GM12892 (cell line): ENCODE results near the gene GBP6.
"Not testable (repeated sequence)": the region's sequence is repeated elsewhere in the genome, so short reads cannot be mapped to it uniquely, and the experiment has no call there.

ENCODE experiments used
- DNase-seq: peaks from one replicate; pipeline ENCODE4 v3.0.0; 2011; ENCODE audit not compliant: insufficient read length
- FAIRE-seq: peaks from 2 replicates; lab custom pipeline; 2011; peaks lifted over from hg19 to GRCh38; lab: Jason Lieb, UNC
- POLR2A ChIP-seq: IDR thresholded peaks from 2 replicates; pipeline ENCODE4 v1.6.1; 2011; ENCODE audit warnings: low read depth, low read length, control low read depth
- POLR2AphosphoS5 ChIP-seq: IDR thresholded peaks from 2 replicates; pipeline ENCODE4 v1.6.1; 2011; ENCODE audit warnings: low read depth, low read length, control low read depth
- TAF1 ChIP-seq: IDR thresholded peaks from 2 replicates; pipeline ENCODE4 v1.6.1; 2011; ENCODE audit warnings: low read depth, mild to moderate bottlenecking, control low read depth, low read length, borderline replicate concordance

Gene GBP6

DNA sequence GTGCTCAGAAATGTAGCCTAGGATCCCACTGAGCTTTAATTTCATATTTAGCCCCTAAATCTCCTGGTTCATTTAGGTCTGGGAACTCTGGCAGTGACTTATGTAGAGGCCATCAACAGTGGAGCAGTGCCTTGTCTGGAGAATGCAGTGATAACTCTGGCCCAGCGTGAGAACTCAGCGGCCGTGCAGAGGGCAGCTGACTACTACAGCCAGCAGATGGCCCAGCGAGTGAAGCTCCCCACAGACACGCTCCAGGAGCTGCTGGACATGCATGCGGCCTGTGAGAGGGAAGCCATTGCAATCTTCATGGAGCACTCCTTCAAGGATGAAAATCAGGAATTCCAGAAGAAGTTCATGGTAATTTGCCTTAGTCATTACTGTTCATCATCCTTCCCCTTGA lies 17.8 kb downstream of the GBP6 start:
- no peak for DNase-seq
- no peak for FAIRE-seq
- no peak for TF ChIP-seq TAF1
- TF ChIP-seq POLR2AphosphoS5, result no peak
- TF ChIP-seq POLR2A, result no peak

DNA sequence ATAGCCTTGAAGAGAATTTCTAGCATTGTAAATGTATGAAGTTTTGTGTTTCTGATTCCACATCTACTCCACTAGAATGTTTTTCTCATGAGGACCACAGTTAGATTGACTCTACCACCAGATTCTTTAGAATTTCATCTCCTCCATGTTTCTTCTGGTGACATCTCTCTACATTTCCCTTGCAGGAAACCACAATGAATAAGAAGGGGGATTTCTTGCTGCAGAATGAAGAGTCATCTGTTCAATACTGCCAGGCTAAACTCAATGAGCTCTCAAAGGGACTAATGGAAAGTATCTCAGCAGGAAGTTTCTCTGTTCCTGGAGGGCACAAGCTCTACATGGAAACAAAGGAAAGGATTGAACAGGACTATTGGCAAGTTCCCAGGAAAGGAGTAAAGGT lies 18.6 kb downstream of the GBP6 start:
- DNase-seq (no peak), FAIRE-seq (no peak)
- no peak for TF ChIP-seq POLR2AphosphoS5
- no peak for TF ChIP-seq TAF1
- TF ChIP-seq POLR2A, result no peak

DNA sequence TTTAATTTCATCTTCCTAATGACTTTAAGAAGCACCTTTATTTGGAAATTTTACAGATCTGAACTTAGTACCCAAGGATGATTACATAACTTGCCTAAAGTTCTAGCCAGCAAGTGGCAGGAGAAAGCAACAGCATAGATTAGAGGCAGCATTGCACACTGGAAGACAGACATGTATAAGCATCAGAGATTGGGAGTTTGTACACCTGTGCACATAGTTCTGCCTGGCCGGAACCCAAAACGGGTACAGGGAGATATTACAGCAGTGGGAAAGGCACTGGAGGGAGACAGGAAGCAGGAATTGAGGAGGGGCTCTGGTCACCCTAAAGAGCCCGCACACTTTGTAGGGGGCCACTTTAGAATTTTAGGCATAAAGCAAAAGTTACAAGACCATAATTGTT lies 19.3 kb downstream of the GBP6 start:
- no peak for FAIRE-seq
- no peak for DNase-seq
- TF ChIP-seq TAF1 (no peak), POLR2AphosphoS5 (no peak), POLR2A (no peak)

DNA sequence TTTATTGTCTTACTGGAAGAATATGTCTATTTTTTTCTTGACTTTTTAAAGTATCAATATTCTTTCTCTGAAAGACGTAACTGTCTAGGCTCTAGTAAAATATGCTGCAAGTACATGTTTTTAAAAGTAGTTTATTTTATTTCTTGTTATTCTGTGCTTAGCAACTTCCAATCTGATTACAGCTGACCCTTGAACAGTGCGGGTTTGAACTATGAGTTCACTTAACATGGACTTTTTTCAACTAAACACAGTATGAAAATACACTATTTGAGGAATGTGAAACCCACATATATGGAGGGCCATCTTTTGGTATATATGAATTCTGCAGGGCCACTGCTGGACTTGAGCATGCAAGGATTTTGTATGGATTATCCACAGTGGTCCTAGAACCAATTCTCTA lies 26.8 kb downstream of the GBP6 start:
- no peak for TF ChIP-seq POLR2AphosphoS5
- TF ChIP-seq POLR2A, result no peak
- no peak for TF ChIP-seq TAF1
- FAIRE-seq (no peak), DNase-seq (no peak)

DNA sequence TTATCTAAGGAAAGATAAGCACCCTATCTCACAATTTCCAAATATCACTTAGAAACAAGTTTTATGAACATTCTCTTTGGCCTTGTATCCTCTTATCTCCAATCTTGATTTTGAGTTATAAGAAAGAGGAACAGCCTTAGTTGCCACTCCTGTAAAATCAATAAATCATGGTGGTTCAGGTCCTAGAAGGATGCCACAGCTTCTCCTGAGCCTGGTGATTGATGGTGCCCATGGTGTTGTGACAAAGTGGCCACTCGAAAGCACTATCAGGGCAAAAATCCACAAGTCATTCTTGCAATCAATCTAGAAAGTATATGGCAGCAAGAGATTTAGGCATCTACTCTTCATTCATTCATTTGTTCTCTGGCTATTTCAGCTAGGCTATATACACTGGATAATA lies 27.8 kb downstream of the GBP6 start:
- DNase-seq (no peak), FAIRE-seq (no peak)
- TF ChIP-seq TAF1, result no peak
- no peak for TF ChIP-seq POLR2A
- TF ChIP-seq POLR2AphosphoS5, result no peak

DNA sequence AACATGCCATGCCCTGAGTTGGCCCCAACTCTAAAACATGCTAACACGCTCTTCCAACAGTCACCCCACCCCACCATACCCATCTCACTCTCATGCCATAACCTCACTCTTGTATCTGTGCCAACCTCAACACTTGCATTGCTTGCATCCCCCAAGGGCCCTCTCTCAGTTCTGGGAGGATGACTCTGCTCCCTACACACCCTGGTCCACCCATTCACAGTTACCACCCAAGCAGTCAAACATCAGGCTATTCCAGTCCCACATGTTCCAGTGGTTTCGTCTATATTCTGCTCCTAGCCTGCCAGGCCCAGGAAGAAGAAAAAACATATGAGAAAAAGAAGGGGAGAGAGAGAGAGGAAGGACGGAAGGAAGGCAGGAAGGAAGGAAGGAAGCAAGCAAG lies 31.0 kb downstream of the GBP6 start:
- DNase-seq (no peak), FAIRE-seq (no peak)

DNA sequence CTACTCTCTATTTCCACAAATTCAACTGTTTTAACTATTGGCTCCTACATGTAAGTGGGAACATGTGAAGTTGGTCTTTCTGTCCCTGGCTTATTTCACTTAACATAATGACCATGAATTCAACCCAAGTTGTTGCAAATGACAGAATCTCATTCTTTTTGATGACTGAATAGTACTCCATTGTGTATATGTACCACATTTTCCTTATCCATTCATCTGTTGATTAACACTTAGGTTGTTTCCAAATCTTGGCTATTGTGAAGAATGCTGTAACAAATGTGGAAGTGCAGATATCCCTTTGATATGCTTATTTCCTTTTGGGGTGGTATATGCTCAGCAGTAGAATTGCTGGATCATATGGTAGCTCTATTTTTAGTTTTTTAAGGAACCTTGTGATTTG lies 33.0 kb downstream of the GBP6 start:
- DNase-seq (no peak), FAIRE-seq (no peak)
- no peak for TF ChIP-seq TAF1

More for the DNA sequence above, 31.0 kb downstream of the GBP6 start:
- TF ChIP-seq TAF1 (no peak), POLR2A (no peak), POLR2AphosphoS5 (no peak)

DNA sequence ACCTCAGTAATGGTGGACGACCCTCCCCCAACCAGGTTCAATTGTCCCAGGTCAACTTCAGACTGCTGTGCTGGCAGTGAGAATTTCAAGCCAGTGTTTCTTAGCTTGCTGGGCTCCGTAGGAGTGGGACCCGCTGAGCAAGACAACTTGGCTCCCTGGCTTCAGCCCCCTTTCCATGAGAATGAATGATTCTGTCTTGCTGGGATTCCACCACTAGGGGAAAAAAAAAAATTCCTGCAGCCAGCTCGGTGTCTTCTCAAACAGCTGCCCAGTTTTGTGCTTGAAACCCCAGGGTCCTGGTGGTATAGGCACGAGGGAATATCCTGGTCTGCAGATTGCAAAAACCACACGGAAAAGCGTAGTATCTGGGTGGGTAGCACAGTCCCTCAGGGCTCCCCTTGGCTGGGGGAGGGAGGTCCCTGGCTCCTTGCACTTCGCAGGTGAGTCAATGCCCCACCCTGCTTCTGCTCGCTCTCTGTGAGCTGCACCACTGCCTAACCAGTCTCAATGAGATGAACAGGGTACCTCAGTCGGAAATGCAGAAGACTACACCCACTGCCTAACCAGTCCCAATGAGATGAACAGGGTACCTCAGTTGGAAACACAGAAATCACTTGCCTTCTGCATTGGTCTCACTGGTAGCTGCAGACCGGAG lies 41.5 kb downstream of the GBP6 start:
- FAIRE-seq (no peak), DNase-seq (no peak)
- no peak for TF ChIP-seq POLR2A
- TF ChIP-seq POLR2AphosphoS5, result no peak
- TF ChIP-seq TAF1, result no peak

DNA sequence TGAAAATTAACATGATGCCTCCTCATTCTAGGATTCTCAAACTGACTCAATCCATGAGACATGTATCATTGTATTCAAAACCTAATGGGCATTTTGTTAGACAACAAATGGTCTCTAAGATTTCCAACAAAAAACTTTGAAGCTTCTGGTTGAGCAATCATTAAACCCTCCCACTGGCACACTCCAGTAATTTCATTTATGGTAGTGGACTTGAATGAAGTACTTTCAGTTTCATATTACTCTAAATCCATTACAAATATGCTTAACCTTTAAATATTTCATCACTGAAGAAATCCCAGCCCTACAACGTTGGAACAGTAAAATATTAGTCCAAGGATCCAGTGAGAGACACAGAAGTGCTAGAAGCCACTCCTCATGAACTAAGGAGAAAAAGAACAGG lies 43.5 kb downstream of the GBP6 start:
- DNase-seq (no peak), FAIRE-seq (no peak)
- TF ChIP-seq TAF1 (no peak), POLR2AphosphoS5 (no peak), POLR2A (no peak)

DNA sequence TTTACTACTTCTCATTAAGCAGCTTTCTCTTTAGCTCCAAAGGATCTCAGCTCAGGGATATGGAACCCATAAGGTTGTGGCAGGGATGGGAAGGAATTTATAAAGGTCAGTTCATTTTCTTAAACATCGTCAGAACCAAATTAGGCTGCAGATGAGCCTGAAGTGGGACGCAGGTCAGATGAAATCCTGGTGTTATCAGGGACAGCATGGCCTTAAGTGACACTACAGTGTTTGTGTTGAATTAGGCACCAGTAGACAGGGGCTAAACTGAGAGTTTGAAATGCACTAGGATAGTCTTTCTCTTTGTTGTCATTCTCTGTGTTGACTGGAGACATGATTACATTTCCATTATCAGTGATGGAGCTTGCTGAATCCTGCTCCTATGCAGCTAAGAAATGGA lies 43.9 kb downstream of the GBP6 start:
- DNase-seq, result not testable (repeated sequence)

DNA sequence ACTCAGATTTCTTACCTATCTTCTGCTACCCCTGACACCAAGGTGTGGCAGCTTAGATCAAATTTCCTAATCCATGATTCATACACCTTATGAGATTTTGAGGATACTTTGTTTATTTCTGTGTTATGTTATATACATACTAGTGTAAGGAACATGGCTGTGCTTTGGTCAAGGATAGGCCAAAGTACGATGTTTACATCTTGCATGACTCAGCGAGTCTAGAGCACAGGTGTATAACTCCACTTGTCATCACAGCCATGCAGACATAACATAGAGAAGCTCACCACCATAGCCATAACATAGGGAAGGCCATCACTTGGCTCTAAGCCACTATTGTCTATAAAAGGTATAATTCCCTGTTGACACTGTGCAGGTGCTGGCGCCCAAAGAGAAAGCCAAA lies 61.2 kb downstream of the GBP6 start:
- FAIRE-seq, result no peak
- DNase-seq, result no peak
- no peak for TF ChIP-seq POLR2A
- no peak for TF ChIP-seq TAF1
- TF ChIP-seq POLR2AphosphoS5, result no peak

More for the DNA sequence above, 43.9 kb downstream of the GBP6 start:
- peak; percentile 87 for FAIRE-seq

DNA sequence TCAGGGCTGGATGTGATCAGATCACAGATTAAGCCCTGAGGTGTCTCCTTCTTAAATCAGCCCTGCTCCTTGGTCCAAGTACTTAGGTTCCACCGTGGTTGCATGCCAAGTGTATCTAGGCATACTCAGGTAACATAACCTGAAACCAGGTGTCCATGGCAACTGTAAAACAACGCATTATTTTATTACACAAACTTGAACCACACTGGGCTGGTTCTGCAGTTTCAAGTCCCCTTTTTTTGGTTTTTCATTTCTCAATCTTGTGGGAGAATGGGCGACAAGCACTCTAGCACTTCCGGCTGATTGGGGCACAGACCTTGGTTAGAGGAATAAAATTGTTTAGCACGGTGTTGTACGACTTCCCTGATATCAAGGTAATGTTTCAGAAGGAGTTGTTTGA lies 65.2 kb downstream of the GBP6 start:
- no peak for FAIRE-seq
- TF ChIP-seq POLR2A (no peak), TAF1 (no peak), POLR2AphosphoS5 (no peak)
- DNase-seq, result no peak

DNA sequence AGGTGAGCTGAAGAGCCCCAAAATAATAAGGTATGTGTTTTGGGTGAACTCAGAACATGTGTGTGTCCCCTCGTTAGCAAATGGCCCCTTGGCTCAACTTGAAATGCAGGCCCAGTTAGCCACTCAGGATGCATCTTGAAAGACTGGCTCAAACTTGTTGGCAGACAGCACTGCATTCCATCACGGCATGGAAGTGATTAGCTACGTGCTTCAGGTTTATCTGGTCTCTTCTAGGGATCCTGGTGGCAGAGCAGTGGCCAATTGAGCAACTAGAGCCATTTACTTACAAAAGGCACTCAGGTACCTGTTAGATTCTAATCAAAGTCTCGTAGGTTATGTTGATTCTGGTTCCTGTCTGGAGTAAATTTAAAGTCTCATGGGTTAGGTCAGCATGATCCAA lies 65.8 kb downstream of the GBP6 start:
- FAIRE-seq, DNase-seq: not testable (repeated sequence)

DNA sequence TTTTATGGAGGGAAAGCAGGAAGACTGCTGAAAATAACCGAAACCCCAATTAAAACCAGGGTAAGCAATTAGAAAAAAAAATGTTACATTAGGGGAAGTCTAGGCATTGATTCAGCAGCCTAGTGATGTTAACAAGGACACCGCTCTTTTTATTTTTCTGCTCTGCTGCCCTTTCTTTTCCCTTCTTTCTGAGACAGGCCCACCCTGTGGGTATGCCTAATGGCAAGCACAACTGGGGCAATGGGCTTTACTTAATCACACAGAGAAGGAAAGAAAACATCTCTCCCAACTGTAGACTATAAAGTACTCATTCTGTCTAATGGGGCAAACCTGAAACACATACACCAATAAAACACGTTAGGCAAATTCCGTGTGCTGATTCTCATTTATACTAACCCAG lies 69.6 kb downstream of the GBP6 start:
- TF ChIP-seq POLR2A (no peak), TAF1 (no peak), POLR2AphosphoS5 (no peak)
- no peak for FAIRE-seq
- no peak for DNase-seq

DNA sequence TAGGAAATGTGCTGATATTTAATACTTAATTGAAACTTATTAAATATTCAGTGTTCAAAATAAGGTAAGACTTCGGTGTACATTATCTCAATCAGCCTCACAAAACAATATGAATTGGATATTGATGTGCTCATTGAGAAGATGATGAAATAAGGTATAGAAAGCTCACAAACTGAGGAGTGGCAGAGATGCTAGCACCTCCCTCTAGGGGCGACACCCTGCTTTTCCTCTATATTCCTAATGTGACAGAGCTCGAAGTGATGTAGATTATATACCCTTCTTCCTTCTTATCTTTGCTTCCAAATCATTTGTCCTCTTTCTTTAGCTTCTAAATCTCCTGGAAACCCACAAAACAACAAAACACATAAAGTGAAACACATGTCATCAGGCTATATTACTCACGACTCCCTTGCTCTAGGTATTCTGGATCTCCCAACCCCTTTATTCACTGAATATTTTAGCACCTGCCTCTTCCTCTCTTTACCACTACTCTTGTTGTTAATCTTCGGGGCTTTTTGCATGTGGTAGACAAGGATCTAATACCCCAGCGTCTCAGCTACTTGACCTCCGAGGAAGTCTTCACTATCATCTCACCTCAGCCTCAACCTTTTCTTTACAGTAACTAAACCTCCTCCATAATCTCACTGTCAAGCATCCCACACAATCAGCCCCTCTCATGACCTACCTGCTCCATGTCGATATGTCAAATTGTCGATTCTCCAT lies 70.4 kb downstream of the GBP6 start:
- FAIRE-seq, DNase-seq: not testable (repeated sequence)
